Measurements from ENCODE around the gene DNMT3A. TPM values are rescaled to one million over a fixed set of nuclear protein-coding genes. Genes with fewer than 3 reads are reported as not detected.

Gene DNMT3A
- total RNA-seq, 1 experiment from 2014 or later = 12.2 TPM

DNA sequence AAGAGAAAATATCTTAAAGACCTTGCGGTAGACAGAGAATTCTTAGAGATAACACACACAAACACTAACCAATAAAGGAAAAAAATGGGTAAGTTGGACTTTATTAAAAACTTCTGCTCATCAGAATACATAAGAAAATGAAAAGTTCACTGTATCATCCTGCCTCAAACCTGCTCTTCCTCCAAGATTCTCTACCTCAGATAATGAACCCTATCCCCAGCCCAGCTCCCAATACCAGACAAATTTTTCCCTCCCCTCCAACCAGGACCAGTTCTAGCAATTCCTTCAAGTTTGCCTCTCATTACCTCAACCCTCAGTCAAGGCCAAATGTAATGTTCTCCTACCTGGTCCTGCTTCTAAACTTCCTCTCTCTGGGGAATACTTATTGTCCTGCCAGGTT, 79.4 kb downstream of the DNMT3A start:
- no TSS peak for BruUV-seq (replicated peaks)
- CTCF ChIA-PET = no interaction called here

DNA sequence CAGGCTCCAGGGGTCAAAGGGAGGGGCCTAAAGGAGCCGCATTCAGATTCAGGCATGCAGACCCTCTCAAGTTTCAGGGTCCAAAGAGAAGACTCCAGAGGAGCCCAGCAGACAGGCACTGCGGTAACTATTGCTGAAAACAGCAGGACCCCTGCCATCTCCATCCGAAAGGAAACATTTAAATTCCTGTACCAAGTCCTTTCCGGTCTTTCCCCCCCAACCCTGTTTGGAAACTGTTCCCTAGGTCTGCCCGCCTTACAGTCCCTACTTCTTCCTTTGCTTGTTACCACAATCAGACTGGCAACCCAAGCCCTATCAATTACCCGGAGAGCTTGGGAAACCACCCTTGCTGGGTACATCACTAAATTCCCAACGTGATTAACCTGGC, 82.0 kb downstream of the DNMT3A start:
- no peaks in the 10 kb centered on the region for H4K20me1 ChIP-seq (ENCODE audit: low read length)
- H2AFZ ChIP-seq (ENCODE audit: low read length) = no peak overlapping the region
- intact Hi-C loops (cut with micrococcal nuclease) = no loop called here
- no peaks in the 10 kb centered on the region for H3K4me1 ChIP-seq (ENCODE audit: insufficient read depth, low read length)
- CTCF ChIA-PET = no interaction called here
- H3K27ac ChIP-seq (ENCODE audit: low read length) = no peak overlapping the region
- H3K4me3 ChIP-seq (ENCODE audit: low read length) = no peak overlapping the region
- H3K36me3 ChIP-seq (ENCODE audit: low read depth, low read length) = no peaks in the 10 kb centered on the region
- DNase-seq (no peak), ATAC-seq (no peak)
- H3K27me3 ChIP-seq (ENCODE audit: low read length) = no peaks in the 10 kb centered on the region
- H3F3A ChIP-seq (ENCODE audit: low read length, unreplicated experiment) = no peaks in the 10 kb centered on the region
- no peak overlapping the region for H3K9ac ChIP-seq (ENCODE audit: low read length)
- POLR2A ChIA-PET (ENCODE audit: unreplicated experiment) = no interaction called here
- no peaks in the 10 kb centered on the region for H3K9me3 ChIP-seq (ENCODE audit: low read length)
- H3K4me2 ChIP-seq (ENCODE audit: low read length) = no peak overlapping the region
- BruUV-seq (replicated peaks) = no TSS peak
- TF ChIP-seq EZH2 (IDR thresholded peaks at IDR 0.05; ENCODE audit: low read length, unreplicated experiment) (no peak), EZH2phosphoT487 (IDR thresholded peaks at IDR 0.05; ENCODE audit: borderline replicate concordance, low read length) (no peak)
- TF ChIP-seq, protein P1, sequence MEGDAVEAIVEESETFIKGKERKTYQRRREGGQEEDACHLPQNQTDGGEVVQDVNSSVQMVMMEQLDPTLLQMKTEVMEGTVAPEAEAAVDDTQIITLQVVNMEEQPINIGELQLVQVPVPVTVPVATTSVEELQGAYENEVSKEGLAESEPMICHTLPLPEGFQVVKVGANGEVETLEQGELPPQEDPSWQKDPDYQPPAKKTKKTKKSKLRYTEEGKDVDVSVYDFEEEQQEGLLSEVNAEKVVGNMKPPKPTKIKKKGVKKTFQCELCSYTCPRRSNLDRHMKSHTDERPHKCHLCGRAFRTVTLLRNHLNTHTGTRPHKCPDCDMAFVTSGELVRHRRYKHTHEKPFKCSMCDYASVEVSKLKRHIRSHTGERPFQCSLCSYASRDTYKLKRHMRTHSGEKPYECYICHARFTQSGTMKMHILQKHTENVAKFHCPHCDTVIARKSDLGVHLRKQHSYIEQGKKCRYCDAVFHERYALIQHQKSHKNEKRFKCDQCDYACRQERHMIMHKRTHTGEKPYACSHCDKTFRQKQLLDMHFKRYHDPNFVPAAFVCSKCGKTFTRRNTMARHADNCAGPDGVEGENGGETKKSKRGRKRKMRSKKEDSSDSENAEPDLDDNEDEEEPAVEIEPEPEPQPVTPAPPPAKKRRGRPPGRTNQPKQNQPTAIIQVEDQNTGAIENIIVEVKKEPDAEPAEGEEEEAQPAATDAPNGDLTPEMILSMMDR (conservative IDR thresholded peaks at IDR 0.05; ENCODE audit: low read depth, low read length) = no peak
- H3K9me2 ChIP-seq (replicated peaks; ENCODE audit: low read length) = no peaks in the 10 kb centered on the region
- H3K79me2 ChIP-seq (ENCODE audit: low read length) = no peaks in the 10 kb centered on the region

More for the DNA sequence above, 79.4 kb downstream of the DNMT3A start:
- Histone ChIP-seq H3K4me3 (ENCODE audit: low read length) (no peak overlapping the region), H3K9ac (ENCODE audit: low read length) (no peak overlapping the region), H3K9me3 (ENCODE audit: low read length) (no peaks in the 10 kb centered on the region), H3F3A (ENCODE audit: low read length, unreplicated experiment) (no peaks in the 10 kb centered on the region), H3K27ac (ENCODE audit: low read length) (no peak overlapping the region), H2AFZ (ENCODE audit: low read length) (no peak overlapping the region), H3K36me3 (ENCODE audit: low read depth, low read length) (no peaks in the 10 kb centered on the region), H3K4me2 (ENCODE audit: low read length) (no peak overlapping the region), H3K9me2 (replicated peaks; ENCODE audit: low read length) (no peaks in the 10 kb centered on the region), H3K27me3 (ENCODE audit: low read length) (no peaks in the 10 kb centered on the region), H4K20me1 (ENCODE audit: low read length) (no peaks in the 10 kb centered on the region), H3K4me1 (ENCODE audit: insufficient read depth, low read length) (no peaks in the 10 kb centered on the region), H3K79me2 (ENCODE audit: low read length) (no peaks in the 10 kb centered on the region)
- no peak for DNase-seq
- no peak for TF ChIP-seq EZH2 (IDR thresholded peaks at IDR 0.05; ENCODE audit: low read length, unreplicated experiment)
- no peak for TF ChIP-seq EZH2phosphoT487 (IDR thresholded peaks at IDR 0.05; ENCODE audit: borderline replicate concordance, low read length)
- TF ChIP-seq, protein P1 (conservative IDR thresholded peaks at IDR 0.05; ENCODE audit: low read depth, low read length) = no peak
- no peak for ATAC-seq
- POLR2A ChIA-PET (ENCODE audit: unreplicated experiment) = no interaction called here
- intact Hi-C loops (cut with micrococcal nuclease) = no loop called here

DNA sequence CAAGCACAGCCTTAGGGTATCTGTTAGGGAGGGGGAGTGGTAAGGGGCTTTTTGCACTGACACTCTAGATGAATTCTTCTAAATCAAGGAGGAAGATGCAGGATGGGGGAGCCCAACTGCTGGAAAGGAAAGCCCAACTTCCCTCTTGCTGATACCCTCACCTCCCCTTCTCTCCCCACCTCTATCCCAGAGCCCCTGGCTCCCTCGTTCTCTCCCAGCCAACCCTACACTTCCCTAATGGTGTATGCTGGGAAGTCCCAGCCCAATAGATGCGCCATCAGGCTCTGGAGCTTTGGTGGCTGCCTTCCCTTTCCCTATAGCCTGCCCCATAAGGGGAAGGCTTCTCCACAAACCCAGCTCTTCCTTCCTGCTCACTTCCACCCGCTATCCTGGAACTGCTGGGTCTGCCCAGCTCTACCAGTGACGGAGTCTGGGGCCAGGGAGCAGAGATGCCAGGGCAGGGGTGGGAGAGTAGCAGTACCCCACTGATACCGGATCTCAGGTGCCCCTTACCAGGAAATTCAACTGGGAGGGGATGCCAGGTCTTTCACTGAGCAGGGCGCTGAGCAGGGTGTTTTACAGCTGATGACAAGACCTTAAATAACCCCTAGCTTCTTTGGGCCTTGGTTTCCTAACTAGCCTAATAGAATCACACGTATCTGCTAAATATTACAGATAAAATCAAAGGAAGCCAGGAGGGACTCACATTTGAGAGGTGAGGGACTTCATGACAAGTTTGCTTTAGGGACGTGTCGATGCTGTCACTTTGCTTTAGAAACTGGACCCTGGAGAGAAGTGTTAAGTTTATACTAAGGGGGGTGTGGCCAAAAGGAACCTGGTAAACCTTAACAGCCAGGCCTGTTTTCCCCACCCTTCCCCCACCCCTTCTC, 82.6 kb downstream of the DNMT3A start:
- no peaks in the 10 kb centered on the region for H3K79me2 ChIP-seq (ENCODE audit: low read length)
- intact Hi-C loops (cut with micrococcal nuclease) = no loop called here
- no peak for TF ChIP-seq EZH2phosphoT487 (IDR thresholded peaks at IDR 0.05; ENCODE audit: borderline replicate concordance, low read length)
- no peak for TF ChIP-seq EZH2 (IDR thresholded peaks at IDR 0.05; ENCODE audit: low read length, unreplicated experiment)
- TF ChIP-seq, protein P1 (conservative IDR thresholded peaks at IDR 0.05; ENCODE audit: low read depth, low read length) = no peak
- no peaks in the 10 kb centered on the region for H3K36me3 ChIP-seq (ENCODE audit: low read depth, low read length)
- DNase-seq = no peak
- ChIA-PET CTCF (no interaction called here), POLR2A (ENCODE audit: unreplicated experiment) (no interaction called here)
- BruUV-seq (replicated peaks) = no TSS peak
- no peak overlapping the region for H3K4me2 ChIP-seq (ENCODE audit: low read length)
- no peaks in the 10 kb centered on the region for H3K9me2 ChIP-seq (replicated peaks; ENCODE audit: low read length)
- H3K27me3 ChIP-seq (ENCODE audit: low read length) = no peaks in the 10 kb centered on the region
- H3K4me3 ChIP-seq (ENCODE audit: low read length) = no peak overlapping the region
- H2AFZ ChIP-seq (ENCODE audit: low read length) = no peak overlapping the region
- no peaks in the 10 kb centered on the region for H3K4me1 ChIP-seq (ENCODE audit: insufficient read depth, low read length)
- H3K9ac ChIP-seq (ENCODE audit: low read length) = no peak overlapping the region
- no peak for ATAC-seq
- H3K27ac ChIP-seq (ENCODE audit: low read length) = no peak overlapping the region
- H3F3A ChIP-seq (ENCODE audit: low read length, unreplicated experiment) = no peaks in the 10 kb centered on the region
- H4K20me1 ChIP-seq (ENCODE audit: low read length) = no peaks in the 10 kb centered on the region
- no peaks in the 10 kb centered on the region for H3K9me3 ChIP-seq (ENCODE audit: low read length)

Measured in PC-3 (cell line).